ENCODE results near the gene ZNF225. TPM values are rescaled to one million over a fixed set of nuclear protein-coding genes. Genes with fewer than 3 reads are reported as not detected.
A peak's percentile ranks its signal among the peaks of the same experiment; 100 is the strongest.
"Not testable (repeated sequence)": the region's sequence is repeated elsewhere in the genome, so short reads cannot be mapped to it uniquely, and the experiment has no call there.

Gene ZNF225
- total RNA-seq, 1 donor from 2014 or later: 3.9 TPM

- DNase-seq (ENCODE audit: low read depth in 2 of 2): no peak
Observed at GRCh38 chr19:44156475-44156874, 43.3 kb downstream of the ZNF225 start.

DNA sequence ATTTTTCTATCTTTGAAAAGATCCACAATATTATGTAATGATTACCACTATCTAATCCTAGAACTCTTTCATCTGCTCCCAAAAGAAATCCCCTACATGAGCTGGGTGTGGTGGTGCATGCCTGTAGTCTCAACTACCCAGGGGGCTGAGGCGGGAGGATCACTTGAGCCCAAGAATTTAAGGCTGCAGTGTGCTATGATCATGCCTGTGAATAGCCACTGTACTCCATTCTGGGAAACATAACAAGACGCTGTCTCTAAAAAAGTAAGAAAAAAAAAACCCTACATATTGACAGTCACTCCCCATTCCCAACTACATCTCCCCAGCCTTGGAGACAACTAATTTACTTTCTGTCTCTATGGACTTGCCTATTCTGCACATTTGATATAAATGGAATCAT, 50.6 kb downstream of the ZNF225 start:
- no peak for DNase-seq (ENCODE audit: low read depth in 2 of 2)

GRCh38 chr19:44164327-44164672, 51.1 kb downstream of the ZNF225 start:
- DNase-seq (ENCODE audit: low read depth in 2 of 2): no peak

- peak; percentile 99 for DNase-seq (ENCODE audit: low read depth in 2 of 2)
Observed at GRCh38 chr19:44164673-44165512, 51.7 kb downstream of the ZNF225 start, which contains the start of gene ZNF226. ZNF226 (plus strand) TSS chr19:44165100; CDS start chr19:44170081, 4,981 bp downstream.

DNA sequence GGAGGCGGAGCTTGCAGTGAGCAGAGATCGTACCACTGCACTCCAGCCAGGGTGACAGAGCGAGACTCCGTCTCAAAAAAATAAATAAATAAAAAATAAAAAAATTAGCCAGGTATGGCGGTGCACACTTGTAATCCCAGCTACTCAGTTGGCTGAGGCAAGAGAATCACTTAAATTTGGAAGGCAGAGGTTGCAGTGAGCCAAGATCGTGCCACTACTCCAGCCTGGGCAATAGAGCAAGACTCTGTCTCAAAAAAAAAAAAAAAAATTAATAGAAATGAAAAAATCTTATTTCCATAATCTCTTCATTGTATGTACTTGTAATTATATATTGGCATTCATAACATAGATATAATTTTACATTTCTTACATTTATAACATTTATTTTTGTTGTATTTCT, 57.5 kb downstream of the ZNF225 start:
- not testable (repeated sequence) for DNase-seq (ENCODE audit: low read depth in 2 of 2)

DNA sequence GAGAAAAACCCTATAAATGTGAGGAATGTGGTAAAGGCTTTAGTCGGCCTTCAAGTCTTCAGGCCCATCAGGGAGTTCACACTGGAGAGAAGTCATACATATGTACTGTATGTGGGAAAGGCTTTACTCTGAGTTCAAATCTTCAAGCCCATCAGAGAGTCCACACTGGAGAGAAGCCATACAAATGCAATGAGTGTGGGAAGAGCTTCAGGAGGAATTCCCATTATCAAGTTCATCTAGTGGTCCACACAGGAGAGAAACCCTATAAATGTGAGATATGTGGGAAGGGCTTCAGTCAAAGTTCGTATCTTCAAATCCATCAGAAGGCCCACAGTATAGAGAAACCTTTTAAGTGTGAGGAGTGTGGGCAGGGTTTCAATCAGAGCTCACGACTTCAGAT, 63.4 kb downstream of the ZNF225 start:
- DNase-seq (ENCODE audit: low read depth in 2 of 2): no peak

GRCh38 chr19:44180968-44181367, 67.8 kb downstream of the ZNF225 start:
- DNase-seq (ENCODE audit: low read depth in 2 of 2): no peak

DNA sequence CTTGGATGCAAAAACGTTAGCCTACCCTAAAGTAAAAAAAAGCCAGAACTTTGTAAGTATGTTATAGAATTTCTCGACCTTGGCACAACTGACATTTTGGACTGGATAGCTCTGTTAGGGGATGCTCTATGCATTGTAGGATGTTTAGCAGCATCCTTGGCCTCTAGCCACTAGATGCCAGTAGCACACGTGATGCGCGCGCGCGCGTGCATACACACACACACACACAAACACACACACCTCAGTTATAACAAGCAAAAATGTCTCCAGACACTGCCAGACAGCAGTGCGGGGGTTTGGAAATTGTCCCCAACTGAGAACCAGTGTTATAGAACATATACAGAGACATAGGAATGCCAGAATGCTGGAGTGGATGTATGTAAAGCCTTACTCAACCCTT, 68.9 kb downstream of the ZNF225 start:
- DNase-seq (ENCODE audit: low read depth in 2 of 2): no peak

Other genes starting within 250 kb of the ZNF225 start
- gene ZNF404, start 229.4 kb upstream of the ZNF225 start, total RNA-seq: 0.51 and 1.0 TPM in 2 replicates
- 14.0 and 16.9 TPM in 2 replicates for gene ZNF45, start 178.1 kb upstream of the ZNF225 start, total RNA-seq
- gene ZNF221, start 162.2 kb upstream of the ZNF225 start, total RNA-seq: 3.2 and 4.4 TPM in 2 replicates
- gene ZNF155, start 129.2 kb upstream of the ZNF225 start, total RNA-seq: 5.0 and 6.8 TPM in 2 replicates
- 2.2 and 2.9 TPM in 2 replicates for gene ZNF230, start 110.4 kb upstream of the ZNF225 start, total RNA-seq
- 3.5 and 3.6 TPM in 2 replicates for gene ZNF222, start 88.0 kb upstream of the ZNF225 start, total RNA-seq
- gene ZNF223, start 61.4 kb upstream of the ZNF225 start, total RNA-seq: 3.2 and 6.3 TPM in 2 replicates
- 2.2 and 2.4 TPM in 2 replicates for gene ZNF284, start 41.2 kb upstream of the ZNF225 start, total RNA-seq
- gene ZNF224, start 19.0 kb upstream of the ZNF225 start, total RNA-seq: 21.4 and 27.6 TPM in 2 replicates
- gene ZNF234, start 28.2 kb downstream of the ZNF225 start, total RNA-seq: 6.2 and 10.2 TPM in 2 replicates
- gene ZNF226, start 51.7 kb downstream of the ZNF225 start, total RNA-seq: 9.1 and 12.1 TPM in 2 replicates
- gene ZNF227, start 99.1 kb downstream of the ZNF225 start, total RNA-seq: 14.4 and 18.6 TPM in 2 replicates
- gene ZNF233, start 146.5 kb downstream of the ZNF225 start, total RNA-seq: 1.3 and 1.5 TPM in 2 replicates
- gene ZNF235, start 191.6 kb downstream of the ZNF225 start, total RNA-seq: 4.2 and 5.6 TPM in 2 replicates
- gene ZNF112, start 243.3 kb downstream of the ZNF225 start, total RNA-seq: 4.7 and 5.6 TPM in 2 replicates